GM18858 (cell line): ENCODE data around the gene KDM6B.
"Not testable (repeated sequence)": the region's sequence is repeated elsewhere in the genome, so short reads cannot be mapped to it uniquely, and the experiment has no call there.

ENCODE experiments used
- ATAC-seq: cut with Tn5 transposase; IDR thresholded peaks from one replicate; pipeline ENCODE4 v1.9.1; 2021; ENCODE audit not compliant: unreplicated experiment

KDM6B gene

GRCh38 chr17:7850701-7851437 lies 16.9 kb downstream of the KDM6B start:
- no peak for ATAC-seq

- peak; percentile 63 for ATAC-seq
Measured at GRCh38 chr17:7851438-7852261, 17.6 kb downstream of the KDM6B start.

GRCh38 chr17:7852262-7852670 lies 18.2 kb downstream of the KDM6B start:
- no peak for ATAC-seq

- ATAC-seq, result no peak
Measured at GRCh38 chr17:7852919-7853690, 19.1 kb downstream of the KDM6B start.

- ATAC-seq, result no peak
Measured at GRCh38 chr17:7853691-7854038, 19.6 kb downstream of the KDM6B start.

GRCh38 chr17:7854078-7854777 lies 20.2 kb downstream of the KDM6B start:
- no peak for ATAC-seq

- ATAC-seq, result no peak
Measured at GRCh38 chr17:7854851-7855659, 21.0 kb downstream of the KDM6B start, which contains the start of gene TMEM88. Gene TMEM88 (plus strand): TSS chr17:7855066. CDS start chr17:7855075, 9 bp downstream.

- ATAC-seq, result no peak
Measured at GRCh38 chr17:7855660-7856010, 21.6 kb downstream of the KDM6B start.

- no peak for ATAC-seq
Measured at GRCh38 chr17:7856011-7856810, 22.2 kb downstream of the KDM6B start.

- peak; percentile 52 for ATAC-seq
Measured at GRCh38 chr17:7856811-7857712, 23.0 kb downstream of the KDM6B start, which contains the start of gene NAA38. Gene NAA38 (minus strand): TSS chr17:7857559. CDS start chr17:7857463, 96 bp downstream.

- peak; percentile 11 for ATAC-seq
Measured at GRCh38 chr17:7857713-7858521, 23.9 kb downstream of the KDM6B start, which contains the start of gene CYB5D1. Gene CYB5D1 (plus strand): TSS chr17:7858003. CDS start chr17:7858135, 132 bp downstream.

- no peak for ATAC-seq
Measured at GRCh38 chr17:7858522-7858810, 24.4 kb downstream of the KDM6B start.

- no peak for ATAC-seq
Measured at GRCh38 chr17:7859028-7859427, 25.0 kb downstream of the KDM6B start.

GRCh38 chr17:7862692-7863437 lies 28.8 kb downstream of the KDM6B start:
- no peak for ATAC-seq

GRCh38 chr17:7864384-7864783 lies 30.4 kb downstream of the KDM6B start:
- not testable (repeated sequence) for ATAC-seq

- ATAC-seq, result no peak
Measured at GRCh38 chr17:7864995-7865650, 31.1 kb downstream of the KDM6B start.
